Epithelial cell of esophagus (primary cell): ENCODE measurements around the gene MXRA5.
"Not testable (repeated sequence)": the region's sequence is repeated elsewhere in the genome, so short reads cannot be mapped to it uniquely, and the experiment has no call there.

ENCODE experiments used
- DNase-seq: peaks from one replicate; pipeline ENCODE4 v3.0.0; 2010; ENCODE audit warnings: low read depth
- H3K4me3 ChIP-seq: 2 replicates; pipeline ENCODE4 v1.5.1; 2011; ENCODE audit warnings: mild to moderate bottlenecking, low read length, control low read depth
- CTCF ChIP-seq: IDR thresholded peaks from 2 replicates; pipeline ENCODE4 v1.5.1; 2011; ENCODE audit warnings: low read depth, mild to moderate bottlenecking, low read length, control low read depth, inconsistent platforms; ENCODE audit not compliant: insufficient read depth; ENCODE audit errors: missing control alignments

Gene MXRA5

GRCh38 chrX:3290561-3290960 lies 55.9 kb downstream of the MXRA5 start:
- TF ChIP-seq CTCF, result no peak
- no peak for DNase-seq

GRCh38 chrX:3286196-3286945 lies 60.1 kb downstream of the MXRA5 start:
- TF ChIP-seq CTCF, result no peak
- no peak overlapping the region for H3K4me3 ChIP-seq
- peak; percentile 76 for DNase-seq

More at GRCh38 chrX:3290561-3290960, 55.9 kb downstream of the MXRA5 start:
- no peak overlapping the region for H3K4me3 ChIP-seq

GRCh38 chrX:3280706-3281105 lies 65.7 kb downstream of the MXRA5 start:
- H3K4me3 ChIP-seq, result no peak overlapping the region
- TF ChIP-seq CTCF, result no peak
- no peak for DNase-seq

GRCh38 chrX:3273668-3274067 lies 72.8 kb downstream of the MXRA5 start:
- DNase-seq, H3K4me3 ChIP-seq: not testable (repeated sequence)

GRCh38 chrX:3271834-3272186 lies 74.6 kb downstream of the MXRA5 start:
- peak; percentile 72 for DNase-seq
- peak overlapping the region; percentile 13 for H3K4me3 ChIP-seq
- no peak for TF ChIP-seq CTCF

GRCh38 chrX:3271183-3271833 lies 75.1 kb downstream of the MXRA5 start:
- TF ChIP-seq CTCF, result no peak
- DNase-seq, result peak; percentile 74

GRCh38 chrX:3268829-3269228 lies 77.6 kb downstream of the MXRA5 start:
- DNase-seq, result peak; percentile 82
- H3K4me3 ChIP-seq, result no peak overlapping the region
- no peak for TF ChIP-seq CTCF

More at GRCh38 chrX:3271183-3271833, 75.1 kb downstream of the MXRA5 start:
- peak overlapping the region; percentile 13 for H3K4me3 ChIP-seq
